Activated CD8-positive, alpha-beta memory T cell treated with anti-CD3 and anti-CD28 coated beads, Interleukin-2, amount 10 ng/mL, durations not matched to agents 7 days and 5 days (primary cell): ENCODE measurements around the gene MYH10. TPM values are rescaled to one million over a fixed set of nuclear protein-coding genes. Genes with fewer than 3 reads are reported as not detected.
"Not testable (repeated sequence)": the region's sequence is repeated elsewhere in the genome, so short reads cannot be mapped to it uniquely, and the experiment has no call there.

Source experiments
- ATAC-seq: fragments of 150-1000 bp; cut with Tn5 transposase; one replicate; pipeline ENCODE4 v1.10.0; 2021; ENCODE audit warnings: moderate library complexity
- CTCF ChIA-PET: fragments of 350-600 bp; sonication (Branson Sonifier 250); formaldehyde crosslinking; loops from one replicate; lab custom pipeline; 2021; ENCODE audit warnings: antibody characterized with exemption; lab: Charles Lee
- DNase-seq: peaks from one replicate; pipeline ENCODE4 v3.0.0-alpha.2; 2020
- H3K27ac Mint-ChIP-seq: one replicate; pipeline ENCODE4 v1.8.0; 2021; ENCODE audit warnings: mild to moderate bottlenecking, mixed read lengths
- H3K27me3 Mint-ChIP-seq: one replicate; pipeline ENCODE4 v1.8.0; 2021; ENCODE audit warnings: mixed read lengths
- H3K36me3 Mint-ChIP-seq: one replicate; pipeline ENCODE4 v1.8.0; 2021; ENCODE audit warnings: mild to moderate bottlenecking, mixed read lengths
- H3K4me1 Mint-ChIP-seq: one replicate; pipeline ENCODE4 v1.8.0; 2021; ENCODE audit warnings: mixed read lengths
- H3K4me3 Mint-ChIP-seq: one replicate; pipeline ENCODE4 v1.8.0; 2021; ENCODE audit warnings: mild to moderate bottlenecking, moderate library complexity, mixed read lengths
- H3K9me3 Mint-ChIP-seq: one replicate; pipeline ENCODE4 v1.8.0; 2022; ENCODE audit warnings: low read depth, mixed read lengths
- total RNA-seq, 2 experiments: library from RNA; stranded (reverse); gene quantifications; one replicate each; pipeline ENCODE4 v1.2.3, GENCODE V29; 2021

The MYH10 gene
- total RNA-seq, 2 experiments from 2014 or later: 8.1 to 30.4 TPM

- ATAC-seq: no peak
Observed at GRCh38 chr17:8552577-8553320, 77.8 kb downstream of the MYH10 start.

GRCh38 chr17:8542599-8543502 is 87.7 kb downstream of the MYH10 start:
- CTCF ChIA-PET: no interaction called here
- ATAC-seq: no peak
- no peak for DNase-seq
- no peaks in the 10 kb centered on the region for H3K36me3 Mint-ChIP-seq
- H3K9me3 Mint-ChIP-seq: no peaks in the 10 kb centered on the region
- no peaks in the 10 kb centered on the region for H3K4me1 Mint-ChIP-seq
- peaks cover 2% of the 10 kb centered on the region for H3K27me3 Mint-ChIP-seq
- H3K27ac Mint-ChIP-seq: no peak overlapping the region
- H3K4me3 Mint-ChIP-seq: no peak overlapping the region

More at GRCh38 chr17:8552577-8553320, 77.8 kb downstream of the MYH10 start:
- Mint-ChIP-seq H3K4me1 (no peaks in the 10 kb centered on the region), H3K9me3 (no peaks in the 10 kb centered on the region), H3K4me3 (no peak overlapping the region), H3K27me3 (peaks cover 26% of the 10 kb centered on the region), H3K27ac (no peak overlapping the region), H3K36me3 (no peaks in the 10 kb centered on the region)
- DNase-seq: no peak
- CTCF ChIA-PET: no interaction called here

- H3K4me1 Mint-ChIP-seq, H3K9me3 Mint-ChIP-seq, ATAC-seq, H3K4me3 Mint-ChIP-seq, DNase-seq, CTCF ChIA-PET, H3K27ac Mint-ChIP-seq, H3K36me3 Mint-ChIP-seq, H3K27me3 Mint-ChIP-seq: not testable (repeated sequence)
Observed at GRCh38 chr17:8539976-8540375, 90.5 kb downstream of the MYH10 start.

GRCh38 chr17:8537734-8538133 is 92.8 kb downstream of the MYH10 start:
- ATAC-seq (no peak), DNase-seq (no peak)
- no peak overlapping the region for H3K27ac Mint-ChIP-seq
- H3K9me3 Mint-ChIP-seq: no peaks in the 10 kb centered on the region
- H3K4me3 Mint-ChIP-seq: no peak overlapping the region
- no peaks in the 10 kb centered on the region for H3K4me1 Mint-ChIP-seq
- H3K27me3 Mint-ChIP-seq: no peaks in the 10 kb centered on the region
- CTCF ChIA-PET: no interaction called here
- no peaks in the 10 kb centered on the region for H3K36me3 Mint-ChIP-seq

- ATAC-seq (no peak), DNase-seq (no peak)
- Mint-ChIP-seq H3K4me1 (no peaks in the 10 kb centered on the region), H3K36me3 (no peaks in the 10 kb centered on the region), H3K9me3 (no peaks in the 10 kb centered on the region), H3K27me3 (no peaks in the 10 kb centered on the region), H3K4me3 (no peak overlapping the region), H3K27ac (no peak overlapping the region)
- CTCF ChIA-PET: no interaction called here
Observed at GRCh38 chr17:8534498-8535188, 95.9 kb downstream of the MYH10 start.

GRCh38 chr17:8532021-8532420 is 98.5 kb downstream of the MYH10 start:
- Mint-ChIP-seq H3K36me3 (no peaks in the 10 kb centered on the region), H3K9me3 (no peaks in the 10 kb centered on the region), H3K27me3 (no peaks in the 10 kb centered on the region), H3K4me3 (no peak overlapping the region), H3K27ac (no peak overlapping the region), H3K4me1 (no peaks in the 10 kb centered on the region)
- ATAC-seq (no peak), DNase-seq (no peak)
- CTCF ChIA-PET: no interaction called here

GRCh38 chr17:8522577-8522976 is 107.9 kb downstream of the MYH10 start:
- H3K4me3 Mint-ChIP-seq: no peak overlapping the region
- H3K9me3 Mint-ChIP-seq: no peaks in the 10 kb centered on the region
- CTCF ChIA-PET: no interaction called here

GRCh38 chr17:8520981-8521380 is 109.5 kb downstream of the MYH10 start:
- H3K27ac Mint-ChIP-seq: no peak overlapping the region
- H3K27me3 Mint-ChIP-seq: no peaks in the 10 kb centered on the region
- CTCF ChIA-PET: no interaction called here
- ATAC-seq (no peak), DNase-seq (no peak)
- H3K4me3 Mint-ChIP-seq: no peak overlapping the region
- no peaks in the 10 kb centered on the region for H3K9me3 Mint-ChIP-seq
- no peaks in the 10 kb centered on the region for H3K4me1 Mint-ChIP-seq
- no peaks in the 10 kb centered on the region for H3K36me3 Mint-ChIP-seq

More at GRCh38 chr17:8522577-8522976, 107.9 kb downstream of the MYH10 start:
- no peak for DNase-seq
- no peaks in the 10 kb centered on the region for H3K36me3 Mint-ChIP-seq
- H3K4me1 Mint-ChIP-seq: no peaks in the 10 kb centered on the region
- no peak overlapping the region for H3K27ac Mint-ChIP-seq
- H3K27me3 Mint-ChIP-seq: no peaks in the 10 kb centered on the region
- no peak for ATAC-seq

- CTCF ChIA-PET: no interaction called here
- Mint-ChIP-seq H3K27me3 (no peaks in the 10 kb centered on the region), H3K27ac (no peak overlapping the region), H3K9me3 (no peaks in the 10 kb centered on the region), H3K4me3 (no peak overlapping the region), H3K36me3 (no peaks in the 10 kb centered on the region), H3K4me1 (no peaks in the 10 kb centered on the region)
- DNase-seq (no peak), ATAC-seq (no peak)
Observed at GRCh38 chr17:8518850-8519249, 111.7 kb downstream of the MYH10 start.

- Mint-ChIP-seq H3K9me3 (no peaks in the 10 kb centered on the region), H3K27me3 (no peaks in the 10 kb centered on the region), H3K36me3 (no peaks in the 10 kb centered on the region), H3K4me3 (no peak overlapping the region), H3K4me1 (no peaks in the 10 kb centered on the region), H3K27ac (no peak overlapping the region)
- DNase-seq (no peak), ATAC-seq (no peak)
- CTCF ChIA-PET: no interaction called here
Observed at GRCh38 chr17:8518326-8518725, 112.2 kb downstream of the MYH10 start.

- CTCF ChIA-PET: no interaction called here
- Mint-ChIP-seq H3K4me1 (no peaks in the 10 kb centered on the region), H3K9me3 (no peaks in the 10 kb centered on the region), H3K36me3 (no peaks in the 10 kb centered on the region), H3K27me3 (no peaks in the 10 kb centered on the region), H3K27ac (no peak overlapping the region), H3K4me3 (no peak overlapping the region)
- ATAC-seq (no peak), DNase-seq (no peak)
Observed at GRCh38 chr17:8514801-8515200, 115.7 kb downstream of the MYH10 start.

GRCh38 chr17:8506145-8506544 is 124.4 kb downstream of the MYH10 start:
- no peak for ATAC-seq
- H3K36me3 Mint-ChIP-seq: no peaks in the 10 kb centered on the region
- no peak overlapping the region for H3K4me3 Mint-ChIP-seq
- H3K27me3 Mint-ChIP-seq: no peaks in the 10 kb centered on the region
- H3K9me3 Mint-ChIP-seq: no peaks in the 10 kb centered on the region
- CTCF ChIA-PET: no interaction called here
- no peak for DNase-seq
- H3K4me1 Mint-ChIP-seq: no peaks in the 10 kb centered on the region
- no peak overlapping the region for H3K27ac Mint-ChIP-seq

- ATAC-seq (no peak), DNase-seq (no peak)
- H3K27me3 Mint-ChIP-seq: no peaks in the 10 kb centered on the region
- CTCF ChIA-PET: no interaction called here
- no peaks in the 10 kb centered on the region for H3K36me3 Mint-ChIP-seq
- no peaks in the 10 kb centered on the region for H3K9me3 Mint-ChIP-seq
- no peaks in the 10 kb centered on the region for H3K4me1 Mint-ChIP-seq
- no peak overlapping the region for H3K4me3 Mint-ChIP-seq
- no peak overlapping the region for H3K27ac Mint-ChIP-seq
Observed at GRCh38 chr17:8504460-8505207, 125.9 kb downstream of the MYH10 start.
